Astrocyte of the hippocampus (primary cell): ENCODE results near the gene PTPN3.
"Not testable (repeated sequence)": the region's sequence is repeated elsewhere in the genome, so short reads cannot be mapped to it uniquely, and the experiment has no call there.

Source experiments
- DNase-seq: peaks from one replicate; pipeline ENCODE4 v3.0.0; 2011; ENCODE audit warnings: low read depth, low spot score

PTPN3 gene

GRCh38 chr9:109346904-109347303, 151.2 kb downstream of the PTPN3 start:
- DNase-seq: no peak

- no peak for DNase-seq
Measured at GRCh38 chr9:109344866-109345265, 153.2 kb downstream of the PTPN3 start.

GRCh38 chr9:109342878-109343277, 155.2 kb downstream of the PTPN3 start:
- DNase-seq: no peak

- no peak for DNase-seq
Measured at GRCh38 chr9:109341561-109341960, 156.5 kb downstream of the PTPN3 start.

- not testable (repeated sequence) for DNase-seq
Measured at GRCh38 chr9:109340979-109341378, 157.1 kb downstream of the PTPN3 start.

- no peak for DNase-seq
Measured at GRCh38 chr9:109336409-109336808, 161.7 kb downstream of the PTPN3 start.

GRCh38 chr9:109335929-109336328, 162.2 kb downstream of the PTPN3 start:
- DNase-seq: no peak

GRCh38 chr9:109335121-109335520, 163.0 kb downstream of the PTPN3 start:
- DNase-seq: no peak

GRCh38 chr9:109331353-109331752, 166.8 kb downstream of the PTPN3 start:
- DNase-seq: peak; percentile 43

- peak; percentile 32 for DNase-seq
Measured at GRCh38 chr9:109329638-109330258, 168.4 kb downstream of the PTPN3 start.

- DNase-seq: peak; percentile 51
Measured at GRCh38 chr9:109328978-109329637, 169.0 kb downstream of the PTPN3 start.
